PFSK-1 (cell line): ENCODE results near the gene CD34.

Experiments used
- FOXP2 ChIP-seq: optimal IDR thresholded peaks from 2 replicates; pipeline ENCODE3; 2011; ENCODE audit warnings: borderline replicate concordance, control low read depth, inconsistent platforms; ENCODE audit not compliant: insufficient read depth; ENCODE audit errors: extremely low read length, extremely low read depth
- POLR2AphosphoS5 ChIP-seq: IDR thresholded peaks from 2 replicates; pipeline ENCODE4 v1.6.1; 2012; ENCODE audit warnings: low read depth, mild to moderate bottlenecking, control low read depth, low read length, moderate library complexity
- SIN3A ChIP-seq: IDR thresholded peaks from 2 replicates; pipeline ENCODE4 v1.6.1; 2012; ENCODE audit warnings: mild to moderate bottlenecking, low read length, moderate library complexity, borderline replicate concordance; ENCODE audit not compliant: insufficient read depth
- TAF1 ChIP-seq: IDR thresholded peaks from 2 replicates; pipeline ENCODE4 v1.6.1; 2012; ENCODE audit warnings: low read length, control low read depth, borderline replicate concordance; ENCODE audit not compliant: insufficient read depth
- TF ChIP-seq, protein P1 (sequence below), 2 experiments: IDR thresholded peaks; 2 replicates each; pipeline versions ENCODE4 v1.6.1 to v1.8.0; 2011 to 2012; ENCODE audit warnings: low read depth in 2 of 2, low read length in 2 of 2, control low read depth in 1 of 2, inconsistent platforms in 1 of 2, mild to moderate bottlenecking in 1 of 2, moderate library complexity in 1 of 2; ENCODE audit not compliant: insufficient read depth in 1 of 2

CD34 gene

DNA sequence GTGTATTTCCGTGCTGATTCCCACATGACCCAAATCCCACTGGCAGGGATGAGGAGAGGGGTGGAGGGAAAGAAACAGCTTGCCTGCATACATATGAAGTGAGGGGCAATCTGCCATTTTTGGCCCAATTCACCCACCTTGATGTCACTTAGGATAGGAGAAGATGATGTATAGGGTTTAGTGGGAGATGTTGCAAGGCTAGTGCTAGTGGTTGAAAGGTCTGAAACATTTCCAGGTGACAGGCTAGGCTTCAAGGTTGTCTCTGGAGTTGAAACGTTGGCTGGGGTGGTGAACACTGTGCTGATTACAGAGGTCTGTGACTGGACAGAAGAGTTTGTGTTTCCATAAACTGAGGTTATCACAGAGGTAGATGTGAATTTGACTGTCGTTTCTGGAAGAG lies 12.1 kb downstream of the CD34 start:
- no peak for TF ChIP-seq POLR2AphosphoS5
- no peak for TF ChIP-seq FOXP2
- no peak for TF ChIP-seq SIN3A
- no peak for TF ChIP-seq TAF1
- TF ChIP-seq, protein P1, sequence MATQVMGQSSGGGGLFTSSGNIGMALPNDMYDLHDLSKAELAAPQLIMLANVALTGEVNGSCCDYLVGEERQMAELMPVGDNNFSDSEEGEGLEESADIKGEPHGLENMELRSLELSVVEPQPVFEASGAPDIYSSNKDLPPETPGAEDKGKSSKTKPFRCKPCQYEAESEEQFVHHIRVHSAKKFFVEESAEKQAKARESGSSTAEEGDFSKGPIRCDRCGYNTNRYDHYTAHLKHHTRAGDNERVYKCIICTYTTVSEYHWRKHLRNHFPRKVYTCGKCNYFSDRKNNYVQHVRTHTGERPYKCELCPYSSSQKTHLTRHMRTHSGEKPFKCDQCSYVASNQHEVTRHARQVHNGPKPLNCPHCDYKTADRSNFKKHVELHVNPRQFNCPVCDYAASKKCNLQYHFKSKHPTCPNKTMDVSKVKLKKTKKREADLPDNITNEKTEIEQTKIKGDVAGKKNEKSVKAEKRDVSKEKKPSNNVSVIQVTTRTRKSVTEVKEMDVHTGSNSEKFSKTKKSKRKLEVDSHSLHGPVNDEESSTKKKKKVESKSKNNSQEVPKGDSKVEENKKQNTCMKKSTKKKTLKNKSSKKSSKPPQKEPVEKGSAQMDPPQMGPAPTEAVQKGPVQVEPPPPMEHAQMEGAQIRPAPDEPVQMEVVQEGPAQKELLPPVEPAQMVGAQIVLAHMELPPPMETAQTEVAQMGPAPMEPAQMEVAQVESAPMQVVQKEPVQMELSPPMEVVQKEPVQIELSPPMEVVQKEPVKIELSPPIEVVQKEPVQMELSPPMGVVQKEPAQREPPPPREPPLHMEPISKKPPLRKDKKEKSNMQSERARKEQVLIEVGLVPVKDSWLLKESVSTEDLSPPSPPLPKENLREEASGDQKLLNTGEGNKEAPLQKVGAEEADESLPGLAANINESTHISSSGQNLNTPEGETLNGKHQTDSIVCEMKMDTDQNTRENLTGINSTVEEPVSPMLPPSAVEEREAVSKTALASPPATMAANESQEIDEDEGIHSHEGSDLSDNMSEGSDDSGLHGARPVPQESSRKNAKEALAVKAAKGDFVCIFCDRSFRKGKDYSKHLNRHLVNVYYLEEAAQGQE (IDR thresholded peaks at IDR 0.05; ENCODE audit: insufficient read depth in 1 of 2, low read depth in 2 of 2, low read length in 2 of 2): no peak

DNA sequence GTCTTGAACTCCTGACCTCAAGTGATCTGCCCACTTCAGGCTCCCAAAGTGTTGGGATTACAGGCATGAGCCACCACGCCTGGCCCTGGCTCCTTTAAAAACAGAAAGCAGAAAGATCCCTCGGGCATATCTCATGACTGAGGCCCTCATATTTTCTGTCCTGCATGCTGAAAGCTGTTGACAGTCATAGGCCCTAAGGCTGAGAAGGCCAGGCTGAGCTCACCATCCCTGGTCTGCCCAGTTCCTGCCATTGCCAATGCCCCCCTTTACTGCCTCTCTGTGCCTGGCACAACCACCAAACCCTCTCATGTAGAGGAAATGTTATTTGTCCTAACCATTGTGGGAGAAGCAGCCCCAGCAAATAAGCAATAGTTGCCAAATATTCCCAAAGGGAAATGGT lies 12.7 kb downstream of the CD34 start:
- no peak for TF ChIP-seq SIN3A

GRCh38 chr1:207897188-207897587 lies 13.7 kb downstream of the CD34 start:
- TF ChIP-seq SIN3A: no peak
- TF ChIP-seq POLR2AphosphoS5: no peak
- no peak for TF ChIP-seq TAF1
- TF ChIP-seq FOXP2: no peak
- TF ChIP-seq, protein P1 (IDR thresholded peaks at IDR 0.05; ENCODE audit: insufficient read depth in 1 of 2, low read depth in 2 of 2, low read length in 2 of 2): no peak

DNA sequence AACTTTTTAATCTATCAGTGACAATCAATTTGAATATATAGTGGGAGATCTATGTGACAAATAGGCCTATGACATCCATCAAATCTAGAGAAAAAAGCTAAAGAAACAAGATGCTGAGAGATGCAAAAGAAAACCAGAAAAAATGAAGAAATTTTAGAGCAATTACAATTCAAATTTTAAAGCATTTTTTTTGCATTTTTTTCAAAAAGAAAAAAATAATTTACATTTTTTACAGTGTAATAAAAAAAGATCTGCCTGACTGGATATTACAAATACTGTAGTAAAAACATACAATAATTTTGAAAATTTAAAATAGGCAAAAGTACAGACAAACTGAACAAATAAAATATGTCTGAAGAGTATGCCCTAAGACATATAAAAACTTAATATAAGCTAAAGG lies 14.4 kb downstream of the CD34 start:
- TF ChIP-seq FOXP2 (no peak), TAF1 (no peak), SIN3A (no peak)

DNA sequence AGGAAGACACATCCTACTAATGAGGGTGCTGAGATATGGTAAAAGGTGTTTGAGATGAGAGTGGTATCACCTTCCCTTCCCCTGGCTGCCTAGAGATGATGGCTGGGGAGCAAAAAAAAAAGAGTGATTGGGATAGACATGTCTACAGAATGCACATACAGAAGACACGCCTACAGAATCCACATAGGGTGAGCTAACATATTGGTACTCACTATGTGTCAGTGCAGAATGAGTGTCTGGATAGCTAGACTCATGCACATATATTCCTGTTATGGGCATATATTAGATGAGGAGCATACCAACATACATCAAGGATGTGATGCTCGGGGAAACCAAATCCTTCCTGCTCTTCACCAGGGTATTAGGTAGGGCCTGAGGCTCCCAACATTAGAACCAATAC lies 16.2 kb downstream of the CD34 start:
- TF ChIP-seq TAF1 (no peak), FOXP2 (no peak), SIN3A (no peak), POLR2AphosphoS5 (no peak)
- TF ChIP-seq, protein P1 (IDR thresholded peaks at IDR 0.05; ENCODE audit: insufficient read depth in 1 of 2, low read depth in 2 of 2, low read length in 2 of 2): no peak

DNA sequence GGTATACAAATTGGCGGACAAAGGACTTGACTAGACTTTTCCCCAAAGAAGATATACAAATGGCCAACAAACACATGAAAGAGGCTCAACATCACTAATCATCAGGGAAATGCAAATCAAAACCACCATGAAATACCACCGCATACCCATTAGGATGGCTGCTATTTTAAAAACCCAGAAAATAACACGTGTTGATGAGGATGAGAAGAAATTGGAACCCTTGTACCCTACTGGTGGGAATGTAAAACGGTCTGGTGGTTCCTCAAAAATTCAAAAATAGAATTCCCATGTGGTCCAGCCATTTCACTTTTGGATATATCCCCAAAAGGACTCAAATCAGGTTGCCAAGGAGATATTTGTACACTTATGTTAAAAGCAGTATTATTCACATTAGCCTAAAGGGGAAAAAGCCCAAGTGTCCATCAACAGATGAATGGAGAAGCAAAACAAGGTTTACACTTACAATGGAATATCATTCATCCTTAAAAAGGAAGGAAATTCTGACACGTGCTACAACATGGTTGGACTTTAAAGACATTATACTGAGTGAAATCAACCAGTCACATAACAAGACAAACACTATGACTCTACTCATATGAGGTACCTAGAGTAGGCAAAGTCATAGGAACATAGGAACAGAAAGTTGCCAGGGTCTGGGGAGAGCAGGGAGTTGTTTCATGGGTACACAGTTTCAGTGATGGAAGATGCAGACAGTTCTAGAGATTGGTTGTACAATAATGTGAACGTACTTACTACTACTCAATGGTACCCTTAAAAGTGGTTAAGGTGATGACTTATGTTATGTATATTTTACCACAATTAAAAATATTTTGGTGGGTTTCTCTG lies 17.0 kb downstream of the CD34 start:
- TF ChIP-seq POLR2AphosphoS5: no peak
- TF ChIP-seq TAF1: no peak
- TF ChIP-seq FOXP2: no peak
- TF ChIP-seq SIN3A: no peak
- TF ChIP-seq, protein P1 (IDR thresholded peaks at IDR 0.05; ENCODE audit: insufficient read depth in 1 of 2, low read depth in 2 of 2, low read length in 2 of 2): no peak
